KBM-7 (cell line): ENCODE results near the gene DPP6.
"Not testable (repeated sequence)": the region's sequence is repeated elsewhere in the genome, so short reads cannot be mapped to it uniquely, and the experiment has no call there.

Source experiments
- DNase-seq: peaks from one replicate; pipeline ENCODE4 v3.0.0-alpha.2; 2015
- in situ Hi-C: fragments of 300-500 bp; cut with MboI; formaldehyde crosslinking; loops from 2 replicates; pipeline ENCODE4 v1.14.3; 2020; ENCODE audit warnings: low sequenced_read_pairs, low pct_unique_long_range_greater_than_20kb, mixed read lengths

The DPP6 gene

DNA sequence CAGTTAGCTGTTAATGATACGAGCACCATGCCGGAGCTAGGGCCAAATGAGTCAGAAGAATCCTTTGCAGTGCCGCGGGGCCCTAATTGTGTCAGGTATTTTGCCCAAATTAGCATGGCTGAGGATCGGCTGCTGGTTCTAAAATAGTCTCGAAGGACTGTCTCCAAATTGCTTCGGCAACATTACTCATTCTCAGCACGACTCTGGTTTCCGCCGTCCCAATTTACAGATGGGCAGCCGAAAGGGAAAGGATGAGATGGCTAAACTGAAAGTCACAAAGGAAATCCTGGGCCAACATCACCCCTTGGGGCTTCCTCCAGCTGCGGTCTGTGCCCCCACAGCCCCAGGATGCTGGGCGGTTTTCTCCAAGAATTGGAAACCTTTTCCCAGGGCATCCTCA lies 599.3 kb downstream of the DPP6 start:
- DNase-seq = no peak
- in situ Hi-C loops = no loop called here

DNA sequence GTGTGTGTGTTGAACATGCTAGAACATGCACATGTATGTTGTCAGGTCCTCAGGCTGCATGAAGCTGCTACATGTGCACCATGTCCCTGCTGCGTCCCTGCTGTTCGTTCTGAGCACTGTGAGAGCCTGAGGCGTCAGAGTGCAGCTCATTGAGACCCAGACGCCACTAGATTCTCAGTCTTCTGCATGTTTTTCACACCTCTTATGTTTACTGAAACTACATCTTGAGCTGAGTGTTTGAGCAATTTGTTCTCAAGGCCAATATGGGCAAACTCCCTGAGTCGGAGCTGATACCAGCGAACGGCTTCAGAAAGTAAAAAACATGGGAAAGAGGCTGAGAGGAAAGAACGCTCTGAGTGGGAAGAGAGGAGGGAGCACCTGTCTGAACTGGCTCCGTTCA lies 600.4 kb downstream of the DPP6 start:
- in situ Hi-C loops = no loop called here
- DNase-seq = no peak

DNA sequence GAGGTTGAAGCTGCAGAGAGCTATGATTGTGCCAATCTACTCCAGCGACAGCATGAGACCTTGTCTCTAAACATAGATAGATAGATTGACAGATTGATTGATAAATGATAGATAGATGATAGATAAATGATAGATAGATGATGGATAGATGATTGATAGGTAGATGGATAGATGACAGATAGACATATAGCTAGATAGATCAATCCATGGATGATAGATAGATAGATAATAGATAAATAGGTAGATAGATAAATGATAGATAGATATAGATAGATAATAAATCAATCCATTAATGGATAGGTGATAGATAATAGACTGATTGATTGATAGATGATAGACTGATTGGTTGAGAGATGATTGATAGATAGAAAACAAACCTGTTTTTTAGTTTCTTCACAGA lies 601.1 kb downstream of the DPP6 start:
- in situ Hi-C loops = no loop called here
- no peak for DNase-seq

DNA sequence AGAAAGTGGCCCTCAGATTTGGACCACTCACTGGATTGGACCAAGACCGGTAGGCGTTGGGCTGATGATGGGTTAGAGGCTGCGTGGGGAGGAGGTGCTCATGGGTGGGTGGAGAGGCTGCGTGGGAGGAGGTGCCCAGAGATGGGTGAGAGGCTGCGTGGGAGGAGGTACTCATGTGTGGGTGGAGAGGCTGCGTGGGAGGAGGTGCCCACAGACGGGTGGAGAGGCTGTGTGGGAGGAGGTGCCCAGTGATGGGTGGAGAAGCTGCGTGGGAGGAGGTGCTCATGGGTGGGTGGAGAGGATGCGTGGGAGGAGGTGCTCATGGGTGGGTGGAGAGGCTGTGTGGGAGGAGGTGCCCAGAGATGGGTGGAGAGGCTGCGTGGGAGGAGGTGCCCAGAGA lies 604.4 kb downstream of the DPP6 start:
- in situ Hi-C loops = no loop called here
- no peak for DNase-seq

DNA sequence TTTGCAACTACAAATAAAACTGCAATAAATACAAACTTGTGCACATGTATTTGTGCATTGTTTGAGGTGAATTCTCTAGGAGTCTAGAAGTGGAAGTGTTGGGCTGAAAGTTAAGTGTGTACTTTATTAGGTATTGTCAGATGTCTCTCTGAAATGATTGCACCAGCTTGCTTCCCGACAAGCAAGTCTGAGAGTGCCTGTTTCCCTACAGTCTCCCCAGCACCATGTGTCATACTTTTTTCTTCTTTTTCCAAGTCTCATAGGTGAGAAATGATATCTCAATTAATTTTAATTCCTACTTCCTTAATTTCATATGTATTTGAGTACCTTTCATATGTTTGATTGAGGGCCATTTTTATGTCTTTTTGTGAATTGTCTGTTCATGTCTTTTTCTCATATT lies 614.6 kb downstream of the DPP6 start:
- DNase-seq = no peak
- in situ Hi-C loops = no loop called here

DNA sequence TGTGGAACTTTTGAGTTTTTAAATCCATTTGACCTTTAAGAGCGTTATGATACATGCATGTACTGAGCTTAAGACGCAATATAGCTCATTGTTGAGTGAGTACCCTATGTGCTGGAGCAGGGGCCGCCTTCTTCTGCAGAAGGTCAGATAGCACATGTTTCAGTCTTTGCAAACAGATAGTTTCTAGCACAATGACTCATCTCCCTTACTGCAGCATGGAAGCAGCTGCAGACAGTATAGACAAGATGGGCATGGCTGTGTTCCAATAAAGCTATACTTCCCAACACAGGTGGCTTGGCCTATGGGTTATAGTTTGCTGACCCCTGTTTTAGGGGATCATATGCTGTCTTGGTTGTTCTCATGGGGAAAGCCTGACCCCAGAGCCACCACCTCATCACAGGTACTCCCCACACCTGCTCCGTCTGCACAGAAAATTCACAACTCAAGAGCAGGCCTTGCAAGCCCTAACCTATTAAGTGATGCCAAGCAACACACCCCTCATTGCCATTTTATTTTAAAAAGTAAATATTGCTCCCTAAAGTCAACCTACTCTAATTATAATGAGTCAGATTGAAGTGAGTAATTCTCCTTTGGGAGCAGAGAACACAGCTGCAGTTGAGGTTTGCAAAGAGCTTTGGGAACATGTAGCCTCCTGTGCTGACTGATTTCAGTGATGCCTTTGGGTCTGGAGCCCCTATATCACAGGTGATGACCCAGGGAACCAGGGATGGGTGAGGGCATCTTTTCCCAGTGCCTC lies 620.6 kb downstream of the DPP6 start:
- in situ Hi-C loops = no loop called here
- no peak for DNase-seq

DNA sequence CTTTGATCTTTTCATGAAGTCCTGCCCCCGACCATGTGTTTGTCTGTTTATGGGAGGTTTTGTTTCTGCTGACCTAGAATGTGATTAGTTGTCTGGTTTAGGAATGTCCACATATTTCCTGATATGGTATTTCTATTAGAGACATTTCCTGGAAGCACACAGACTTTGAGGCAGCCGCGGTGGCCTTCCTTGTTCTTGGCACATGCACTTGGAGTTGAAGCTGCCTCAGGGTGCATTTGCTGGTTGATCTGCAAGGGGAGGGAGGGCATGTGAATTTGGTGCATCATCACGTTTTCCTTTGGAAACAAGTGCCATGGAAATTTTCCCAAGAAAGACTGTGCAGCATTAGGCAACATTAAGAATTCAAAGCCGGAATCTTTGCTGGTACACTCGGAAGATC lies 622.0 kb downstream of the DPP6 start:
- in situ Hi-C loops = no loop called here
- no peak for DNase-seq

DNA sequence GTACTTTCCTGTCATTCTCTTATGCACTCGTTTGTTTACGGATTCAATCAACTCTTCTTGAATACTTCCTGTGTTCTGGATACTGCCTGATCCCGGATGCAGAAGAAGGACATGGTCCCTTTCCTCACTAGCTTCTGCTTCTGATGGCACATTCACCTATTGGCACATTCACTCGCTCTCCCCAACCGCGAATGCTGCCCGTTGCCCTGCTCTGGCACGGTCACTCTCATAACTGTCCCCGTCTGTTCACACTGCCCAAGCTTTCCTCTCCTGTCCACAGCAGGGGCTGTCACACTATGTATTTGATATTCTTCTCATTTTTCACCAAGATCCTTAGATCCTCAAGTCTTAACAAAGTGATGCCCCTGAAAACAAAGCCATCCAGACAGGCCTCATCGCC lies 623.4 kb downstream of the DPP6 start:
- in situ Hi-C loops = no loop called here
- no peak for DNase-seq

DNA sequence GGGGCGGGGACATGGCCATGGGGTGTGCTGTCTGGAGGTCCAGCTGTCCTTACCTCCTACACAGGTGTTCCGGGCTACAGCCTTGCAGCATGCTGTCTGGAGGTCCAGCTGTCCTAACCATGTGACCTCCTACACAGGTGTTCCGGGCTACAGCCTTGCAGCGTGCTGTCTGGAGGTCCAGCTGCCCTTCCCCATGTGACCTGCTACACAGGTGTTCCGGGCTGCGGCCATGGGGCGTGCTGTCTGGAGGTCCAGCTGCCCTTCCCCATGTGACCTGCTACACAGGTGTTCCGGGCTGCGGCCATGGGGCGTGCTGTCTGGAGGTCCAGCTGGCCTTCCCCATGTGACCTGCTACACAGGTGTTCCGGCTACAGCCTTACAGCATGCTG lies 623.8 kb downstream of the DPP6 start:
- DNase-seq, in situ Hi-C loops: not testable (repeated sequence)

DNA sequence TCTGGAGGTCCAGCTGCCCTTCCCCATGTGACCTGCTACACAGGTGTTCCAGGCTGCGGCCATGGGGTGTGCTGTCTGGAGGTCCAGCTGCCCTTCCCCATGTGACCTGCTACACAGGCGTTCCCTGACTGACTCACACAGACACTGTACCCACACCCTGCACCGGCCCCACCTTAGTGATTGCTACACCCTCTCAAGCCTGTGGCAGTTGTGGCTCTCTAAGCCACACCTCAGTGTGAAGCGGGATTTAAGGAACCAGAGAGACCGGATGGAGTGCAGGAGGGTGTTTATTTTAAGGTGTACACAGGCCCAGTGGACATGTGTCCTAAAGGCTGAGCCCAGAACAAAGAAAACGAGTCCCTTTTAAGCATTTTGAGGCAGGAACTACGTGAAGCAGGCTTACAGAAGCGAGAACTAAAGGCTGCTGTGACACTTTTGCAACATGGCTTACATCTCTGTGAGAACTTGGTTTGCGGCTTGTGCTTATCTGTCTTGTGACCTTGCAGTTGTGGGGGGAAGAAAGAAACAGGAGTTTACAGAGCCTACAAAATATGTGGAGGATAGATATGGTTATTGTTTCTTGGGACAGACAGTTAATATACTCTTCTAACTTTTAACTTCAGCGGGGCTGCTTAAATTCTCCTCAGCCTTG lies 624.4 kb downstream of the DPP6 start:
- in situ Hi-C loops = no loop called here
- DNase-seq = no peak

DNA sequence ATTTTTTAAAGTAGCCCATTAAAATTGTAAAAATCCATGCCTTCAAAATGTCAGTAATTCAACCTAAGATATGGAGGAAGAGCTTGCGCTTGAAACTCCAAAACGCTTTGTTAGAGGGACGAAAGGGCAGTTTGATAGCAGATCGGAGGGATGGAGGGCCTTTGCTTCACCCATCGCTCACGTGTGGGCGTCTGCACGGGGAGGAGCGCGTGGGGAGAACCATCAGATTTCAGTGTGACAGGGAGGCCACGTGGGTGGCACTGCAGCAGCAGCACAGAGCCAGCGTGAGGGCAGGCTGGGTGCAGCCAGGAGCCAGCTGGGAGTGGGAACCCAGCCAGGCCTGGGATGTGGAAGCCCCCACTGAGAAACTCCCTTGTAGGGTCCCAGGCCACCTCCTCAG lies 625.3 kb downstream of the DPP6 start:
- no peak for DNase-seq
- in situ Hi-C loops = no loop called here

DNA sequence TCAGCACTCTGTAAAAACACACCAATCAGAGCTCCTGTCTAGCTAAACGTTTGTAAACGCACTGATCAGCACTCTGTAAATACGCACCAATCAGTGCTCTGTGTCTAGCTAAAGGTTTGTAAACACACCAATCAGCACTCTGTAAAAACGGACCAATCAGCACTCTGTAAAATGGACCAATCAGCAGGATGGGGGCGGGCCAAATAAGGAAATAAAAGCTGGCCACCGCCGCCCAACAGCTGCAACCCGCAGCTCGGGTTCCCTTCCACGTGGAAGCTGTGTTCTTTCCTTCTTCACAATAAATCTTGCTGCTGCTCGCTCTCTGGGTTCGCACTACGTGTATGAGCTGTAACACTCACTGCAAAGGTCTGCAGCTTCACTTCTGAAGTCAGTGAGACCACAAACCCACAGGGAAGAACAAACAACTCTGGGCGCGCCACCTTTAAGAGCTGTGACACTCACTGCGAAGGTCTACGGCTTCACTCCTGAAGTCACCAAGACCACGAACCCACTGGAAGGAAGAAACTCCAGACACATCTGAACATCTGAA lies 625.9 kb downstream of the DPP6 start:
- DNase-seq, in situ Hi-C loops: not testable (repeated sequence)

DNA sequence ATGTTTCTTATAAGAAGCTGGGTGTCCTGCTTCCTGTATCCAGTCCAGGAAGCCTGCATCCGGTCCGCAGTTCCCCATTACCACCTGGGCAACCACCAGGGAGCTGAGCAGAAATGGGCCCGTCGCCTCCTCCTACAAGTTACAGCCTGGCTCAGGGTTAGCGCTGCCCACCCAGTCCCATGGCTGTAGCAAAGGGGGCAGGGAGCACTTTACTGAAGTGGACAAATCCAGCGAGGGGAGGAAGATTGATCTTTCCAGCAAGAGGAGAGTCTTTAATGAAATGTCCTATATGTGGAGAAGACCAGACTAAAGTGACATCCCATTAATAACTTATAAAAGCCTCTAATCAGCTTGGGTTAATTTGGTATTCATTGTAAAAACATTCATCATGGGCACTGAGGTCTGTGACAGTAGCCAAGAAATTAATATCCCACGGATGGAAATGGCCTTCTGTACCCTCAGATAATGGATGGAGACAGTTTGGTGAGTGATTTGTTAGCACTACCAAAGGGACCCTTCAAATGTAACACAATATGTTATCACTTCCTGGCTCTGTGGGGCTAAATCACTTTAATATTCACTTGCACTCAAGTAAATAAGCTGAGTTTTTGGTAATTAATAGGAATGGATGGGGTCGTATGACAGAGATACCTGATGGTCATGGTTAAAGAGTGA lies 627.3 kb downstream of the DPP6 start:
- in situ Hi-C loops = no loop called here
- DNase-seq = no peak

DNA sequence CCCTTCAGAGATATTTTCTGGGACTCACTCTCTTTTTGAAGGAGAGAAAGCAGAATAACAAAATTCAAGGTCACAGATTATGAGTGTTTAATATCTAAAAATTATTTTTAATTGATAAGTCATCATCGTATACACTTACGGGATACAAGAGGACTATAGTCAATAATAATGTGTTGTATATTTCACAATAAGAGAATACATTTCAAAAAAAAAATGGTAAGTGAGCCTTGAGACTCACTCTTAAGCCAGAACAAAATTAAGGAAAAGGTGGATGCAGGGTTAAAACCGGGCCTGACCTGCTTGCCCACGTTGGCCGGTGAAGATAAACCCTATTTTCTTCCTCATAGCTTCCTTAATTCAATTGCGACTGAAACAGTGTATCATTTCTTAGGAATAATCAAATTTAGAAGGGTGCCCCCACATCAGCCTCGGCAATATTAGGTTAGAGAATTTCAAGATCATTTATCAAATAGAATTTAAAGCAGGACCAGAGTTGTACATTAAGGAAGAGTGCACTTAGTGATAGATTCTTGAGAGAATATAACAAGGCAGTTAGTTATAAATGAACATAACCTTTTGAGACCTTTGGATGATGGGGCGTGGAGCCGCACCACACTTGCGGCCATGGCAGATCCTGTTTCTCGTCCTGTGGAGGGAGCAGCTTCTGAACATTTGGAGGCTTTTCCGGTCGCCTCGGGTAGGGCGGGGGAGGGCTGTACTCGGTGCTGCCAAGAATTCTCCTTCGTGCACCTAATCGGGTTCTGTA lies 628.9 kb downstream of the DPP6 start:
- in situ Hi-C loops = no loop called here
- no peak for DNase-seq

DNA sequence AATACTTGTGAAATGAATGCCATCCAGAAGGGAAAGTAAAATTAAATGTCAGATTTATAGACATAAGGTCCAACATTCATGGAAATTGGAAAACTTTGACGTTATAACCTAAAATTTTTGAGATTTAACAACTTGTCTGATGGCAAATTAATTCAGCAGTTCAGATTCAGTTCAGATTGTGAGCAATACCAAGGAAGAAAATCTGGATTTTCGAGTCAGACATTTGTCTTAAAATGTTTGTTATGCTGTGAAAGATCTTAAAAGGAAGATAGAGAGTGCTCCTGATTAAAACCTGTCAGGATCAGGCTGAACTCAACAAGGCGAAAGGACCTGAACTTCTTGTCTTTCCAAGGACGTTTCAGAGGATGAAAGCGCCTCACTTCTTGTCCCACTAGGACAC lies 629.8 kb downstream of the DPP6 start:
- DNase-seq = no peak
- in situ Hi-C loops = no loop called here

DNA sequence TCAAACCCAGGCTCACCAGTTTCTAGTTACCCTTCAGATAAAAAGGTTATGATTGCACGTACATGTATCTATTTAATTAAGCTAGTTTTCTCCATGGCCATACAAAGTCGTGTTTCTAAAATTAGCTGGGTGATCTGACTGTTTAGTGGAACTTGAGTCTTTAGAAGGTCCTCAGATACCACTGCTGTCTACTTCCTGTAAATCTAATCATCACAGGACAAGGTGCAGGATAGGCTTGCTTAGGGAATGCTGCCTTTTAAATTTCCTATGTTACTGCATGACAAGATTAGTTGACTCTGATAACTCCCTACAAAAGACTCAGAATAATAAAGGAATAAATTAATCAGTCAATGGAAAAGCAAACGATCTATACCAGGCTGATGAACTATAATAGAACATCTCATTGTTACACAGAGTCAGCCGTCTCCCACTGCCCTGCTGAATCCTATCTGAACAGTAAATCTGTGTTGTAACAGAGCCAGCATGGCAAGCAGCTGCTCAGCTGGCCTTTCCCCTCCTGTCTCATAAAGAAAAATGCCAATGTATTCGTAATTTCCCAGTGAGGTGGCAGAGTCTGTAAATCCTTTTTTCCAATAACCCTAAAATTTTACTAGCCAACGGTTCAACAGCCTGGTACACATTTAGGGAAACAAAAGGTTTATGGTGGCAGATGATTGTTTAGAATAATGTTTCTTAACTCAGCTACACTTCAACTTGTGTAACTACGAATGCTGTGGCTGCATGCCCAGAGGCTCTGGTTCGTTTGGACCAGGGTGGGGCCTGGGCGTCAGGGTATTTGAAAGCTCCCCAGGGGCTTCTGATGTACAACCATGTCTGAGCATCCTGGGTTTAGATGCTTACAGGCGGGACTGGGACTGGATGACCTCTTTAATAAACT lies 632.7 kb downstream of the DPP6 start:
- in situ Hi-C loops = no loop called here
- DNase-seq = no peak

DNA sequence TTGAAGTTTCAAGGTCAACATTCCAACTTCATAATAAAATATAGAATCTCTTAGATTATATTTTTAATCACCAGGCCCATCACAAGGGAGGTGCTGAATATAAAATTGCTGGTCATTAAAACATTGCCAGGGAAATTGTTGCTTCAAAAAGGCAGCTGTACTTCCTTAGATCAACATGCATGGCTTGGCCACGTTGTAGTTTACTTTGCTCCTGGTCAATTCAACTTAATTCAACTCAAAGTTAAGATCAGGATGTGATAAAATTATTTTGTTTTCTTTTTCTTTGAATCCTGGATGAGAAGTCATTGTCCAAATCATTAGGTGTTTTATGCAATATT lies 633.3 kb downstream of the DPP6 start:
- in situ Hi-C loops = no loop called here
- no peak for DNase-seq

DNA sequence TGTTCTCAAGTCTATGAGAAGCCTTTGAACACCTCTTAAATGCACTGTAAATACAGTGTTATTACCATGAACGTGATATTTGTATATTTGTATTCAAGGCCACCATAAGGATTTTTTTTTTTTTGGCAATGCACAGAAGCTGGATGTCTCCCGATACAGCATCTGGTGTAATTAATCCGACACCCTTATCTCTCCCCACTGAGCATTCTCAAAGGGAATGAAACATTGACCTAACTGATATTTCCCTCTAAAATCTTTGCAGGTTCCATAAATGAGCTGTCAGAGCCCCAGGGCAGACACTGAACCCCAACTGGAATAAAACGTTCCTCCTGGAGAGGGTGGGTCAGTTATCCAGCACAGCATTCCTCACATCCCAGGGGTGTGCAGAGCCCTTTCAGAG lies 634.1 kb downstream of the DPP6 start:
- in situ Hi-C loops = no loop called here
- no peak for DNase-seq

DNA sequence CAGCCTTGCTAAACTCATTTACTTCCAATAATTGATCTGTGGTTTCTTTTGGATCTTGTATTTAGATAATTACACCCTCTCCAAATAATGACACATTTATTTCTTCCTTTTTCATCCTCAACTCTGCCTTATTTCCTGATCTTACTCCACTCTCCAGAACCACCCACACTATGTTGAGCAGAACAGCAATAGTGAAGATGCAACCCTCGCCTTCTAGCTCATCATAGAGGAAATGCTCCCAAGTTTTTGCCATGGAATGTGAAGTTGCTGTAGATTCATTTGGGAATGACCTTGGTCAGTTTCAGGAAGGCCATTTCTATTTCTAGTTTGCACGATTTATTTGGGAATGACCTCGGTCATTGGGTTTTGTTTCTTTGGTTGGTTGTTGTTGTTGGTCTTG lies 636.8 kb downstream of the DPP6 start:
- in situ Hi-C loops = no loop called here
- DNase-seq = no peak
